NCI-H1417 (cell line): ENCODE data around the gene BHMT.
"Not testable (repeated sequence)": the region's sequence is repeated elsewhere in the genome, so short reads cannot be mapped to it uniquely, and the experiment has no call there.

Experiments used
- DNase-seq, 3 experiments: peaks; one replicate each; lab custom pipeline; 2025; lab: John Stamatoyannopoulos, UW

BHMT gene

DNA sequence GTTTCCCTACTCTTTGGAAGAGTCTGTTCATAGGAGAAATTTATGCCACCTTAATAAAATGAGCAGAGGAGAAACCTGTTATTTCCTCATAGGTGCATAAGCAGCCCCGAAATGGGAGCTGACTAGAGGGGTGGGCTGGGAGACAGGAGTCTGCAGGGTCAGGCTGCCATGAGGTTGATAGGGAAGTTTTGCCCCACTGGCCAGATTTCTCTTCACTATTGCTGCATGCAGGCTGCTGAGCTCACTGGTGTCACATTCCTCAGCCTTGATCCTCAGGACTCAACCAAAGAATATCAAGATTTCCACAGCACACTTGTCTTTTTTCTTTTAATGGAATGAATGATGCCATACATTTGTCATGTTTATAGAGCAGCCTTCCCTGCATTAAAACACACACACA, 60.7 kb downstream of the BHMT start:
- DNase-seq, result no peak

DNA sequence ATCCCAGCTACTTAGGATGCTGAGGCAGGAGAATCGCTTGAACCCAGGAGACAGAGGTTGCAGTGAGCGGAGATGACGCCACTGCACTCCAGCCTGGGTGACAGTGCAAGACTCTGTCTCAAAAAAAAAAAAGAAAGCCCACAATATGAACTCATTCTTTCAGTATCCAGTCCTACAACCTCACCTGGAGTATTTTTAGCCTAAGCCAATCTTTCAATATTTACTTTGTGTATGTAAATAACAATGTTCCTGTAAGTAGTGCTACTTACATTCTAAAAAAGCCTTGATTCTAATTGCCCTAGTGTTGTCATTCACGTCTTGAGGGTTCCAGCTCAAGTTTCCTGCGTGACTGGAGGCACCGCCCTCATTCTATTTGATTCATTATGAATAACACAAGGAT, 62.0 kb downstream of the BHMT start:
- DNase-seq, result peak; percentile 15 to 70 (median 58)

DNA sequence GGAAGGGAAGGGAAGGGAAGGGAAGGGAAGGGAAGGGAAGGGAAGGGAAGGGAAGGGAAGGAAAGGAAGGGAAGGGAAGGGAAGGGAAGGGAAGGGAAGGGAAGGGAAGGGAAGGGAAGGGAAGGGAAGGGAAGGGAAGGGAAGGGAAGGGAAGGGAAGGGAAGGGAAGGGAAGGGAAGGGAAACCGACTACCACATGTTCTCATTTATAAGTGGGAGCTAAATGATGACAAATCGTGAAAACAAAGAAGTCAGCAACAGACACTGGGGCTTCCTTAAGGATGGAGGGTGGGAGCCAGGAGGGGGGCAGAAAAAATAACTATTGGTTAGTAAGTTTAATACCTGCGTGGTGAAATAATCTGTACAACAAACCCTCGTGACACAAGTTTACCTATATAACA, 68.8 kb downstream of the BHMT start:
- not testable (repeated sequence) for DNase-seq

DNA sequence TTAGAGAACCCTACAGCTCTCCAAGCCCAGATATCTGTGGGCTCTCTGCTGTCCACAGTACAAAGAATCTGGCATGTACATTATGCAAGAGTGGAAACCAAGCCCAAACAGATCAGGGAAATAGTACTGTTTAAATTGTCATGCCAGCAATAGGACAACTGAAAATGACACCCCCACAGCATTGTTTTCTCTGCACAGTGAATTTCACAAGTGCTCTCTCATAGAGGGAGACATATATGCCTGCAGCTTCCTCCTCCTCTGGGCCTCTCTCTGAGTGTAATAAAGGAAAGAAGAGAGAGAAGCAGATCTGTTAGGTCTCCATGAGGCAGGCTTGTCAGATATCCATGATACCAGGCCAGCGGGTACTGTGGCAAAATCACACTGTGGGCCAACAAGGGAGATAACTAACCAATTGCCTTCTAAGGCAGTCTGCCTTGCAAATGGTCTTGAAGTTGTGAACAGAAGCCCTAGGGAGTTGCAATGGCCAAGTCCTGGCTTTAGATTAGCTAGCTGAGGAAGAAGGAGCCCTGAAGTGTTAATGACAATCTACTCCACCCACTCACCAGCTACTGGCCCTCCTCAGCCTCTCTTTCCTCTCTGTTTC, 69.9 kb downstream of the BHMT start:
- no peak for DNase-seq
